GM08714 (cell line): Measurements from ENCODE around the gene MARF1.
A peak's percentile ranks its signal among the peaks of the same experiment; 100 is the strongest.
"Not testable (repeated sequence)": the region's sequence is repeated elsewhere in the genome, so short reads cannot be mapped to it uniquely, and the experiment has no call there.

Experiments used
- H3K4me3 ChIP-seq: fragments of 200-500 bp; sonication (Bioruptor generic); 2 replicates; pipeline ENCODE4 v1.5.1; 2014; ENCODE audit warnings: mild to moderate bottlenecking, low read length, inconsistent platforms
- ZNF274 ChIP-seq: IDR thresholded peaks from 2 replicates; pipeline ENCODE4 v1.6.1; 2012; ENCODE audit warnings: mild to moderate bottlenecking, low read depth, low read length

The MARF1 gene

GRCh38 chr16:15643048-15643945 is at the start of gene MARF1:
MARF1 (minus strand) TSS chr16:15643154; CDS start chr16:15639233, 3,921 bp downstream.
- H3K4me3 ChIP-seq: peak within 1 kb of the TSS; percentile 98
- no peak for TF ChIP-seq ZNF274

GRCh38 chr16:15692508-15692907 is 49.6 kb upstream of the MARF1 start:
- H3K4me3 ChIP-seq: not testable (repeated sequence)

GRCh38 chr16:15691046-15691445 is 48.1 kb upstream of the MARF1 start:
- no peak for TF ChIP-seq ZNF274
- no peak overlapping the region for H3K4me3 ChIP-seq

DNA sequence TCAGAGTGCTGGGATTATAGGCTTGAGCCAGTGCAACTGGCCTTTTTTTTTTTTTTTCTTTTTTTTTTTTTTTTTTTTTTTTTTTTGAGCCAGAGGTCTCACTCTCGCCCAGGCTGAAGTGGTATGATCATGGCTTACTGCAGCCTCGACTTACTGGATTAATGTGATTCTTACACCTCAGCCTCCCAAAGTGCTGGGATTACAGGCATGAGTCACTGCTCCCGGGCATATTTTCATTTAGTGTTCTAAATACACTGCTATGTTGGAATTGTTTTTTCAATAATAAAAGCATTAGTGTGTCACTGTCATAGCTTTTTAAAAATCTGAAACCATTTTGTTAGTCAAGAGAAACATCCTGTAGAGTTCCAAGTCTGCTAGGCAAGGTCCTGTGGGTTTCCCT is 47.3 kb upstream of the MARF1 start:
- TF ChIP-seq ZNF274: no peak
- H3K4me3 ChIP-seq: no peak overlapping the region

DNA sequence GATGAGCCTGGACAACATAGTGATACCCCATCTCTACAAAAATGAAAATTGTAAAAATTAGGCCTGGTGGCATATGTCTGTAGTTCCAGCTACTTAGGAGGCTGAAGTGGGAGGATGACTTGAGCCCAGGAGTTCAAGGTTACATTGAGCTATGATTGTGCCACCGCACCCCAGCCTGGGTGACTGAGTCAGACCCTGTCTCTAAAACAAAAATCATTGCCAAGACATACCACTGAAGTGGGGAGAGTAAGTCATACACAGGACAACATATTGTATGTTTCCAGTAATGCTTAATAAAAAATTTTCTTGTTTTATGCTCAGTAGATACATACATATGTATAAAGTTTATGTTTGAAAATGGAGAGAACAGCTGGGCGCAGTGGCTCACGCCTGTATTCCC is 46.3 kb upstream of the MARF1 start:
- no peak for TF ChIP-seq ZNF274
- no peak overlapping the region for H3K4me3 ChIP-seq

DNA sequence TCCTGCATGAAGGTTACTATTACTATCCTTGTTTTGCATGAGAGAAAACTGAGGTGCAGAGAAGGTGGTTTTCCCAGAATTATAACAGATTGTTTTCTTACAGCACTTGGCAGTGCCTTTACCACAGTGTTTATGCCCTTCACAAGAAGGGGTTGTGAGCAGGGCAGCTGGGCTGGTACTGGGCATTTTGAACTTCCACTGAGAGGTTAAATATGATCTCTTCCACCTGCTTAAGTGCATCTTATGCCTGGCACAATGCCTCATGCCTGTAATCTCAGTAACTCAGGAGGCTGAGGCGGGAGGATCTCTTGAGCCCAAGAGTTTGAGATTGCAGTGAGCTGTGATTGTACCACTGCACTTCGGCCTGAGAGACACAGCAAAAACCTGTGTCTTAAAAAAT is 43.3 kb upstream of the MARF1 start:
- H3K4me3 ChIP-seq: no peak overlapping the region
- no peak for TF ChIP-seq ZNF274

DNA sequence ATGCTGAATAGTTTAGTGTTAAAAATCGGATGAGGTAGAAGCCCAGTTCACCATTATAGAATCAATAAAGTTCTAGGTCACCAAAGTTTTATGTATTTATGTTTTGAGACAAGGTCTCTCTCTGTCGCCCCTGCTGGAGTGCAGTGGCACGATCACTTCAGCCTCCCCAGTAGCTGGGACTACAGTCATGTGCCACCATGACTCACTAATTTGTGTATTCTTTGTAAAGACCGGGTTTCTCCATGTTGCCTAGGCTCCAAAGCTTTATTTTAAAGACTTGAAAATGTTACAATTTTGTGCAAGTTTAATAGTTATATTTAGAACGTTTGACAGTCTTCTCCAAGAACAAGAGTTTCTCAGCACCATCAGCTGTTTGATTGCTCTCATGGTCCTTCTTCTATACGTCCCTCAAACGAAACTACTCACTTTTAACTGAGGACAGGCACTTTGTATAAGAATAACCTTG is 39.2 kb upstream of the MARF1 start:
- no peak overlapping the region for H3K4me3 ChIP-seq
- no peak for TF ChIP-seq ZNF274

- no peak overlapping the region for H3K4me3 ChIP-seq
- no peak for TF ChIP-seq ZNF274
Measured at GRCh38 chr16:15677447-15677846, 34.5 kb upstream of the MARF1 start.

DNA sequence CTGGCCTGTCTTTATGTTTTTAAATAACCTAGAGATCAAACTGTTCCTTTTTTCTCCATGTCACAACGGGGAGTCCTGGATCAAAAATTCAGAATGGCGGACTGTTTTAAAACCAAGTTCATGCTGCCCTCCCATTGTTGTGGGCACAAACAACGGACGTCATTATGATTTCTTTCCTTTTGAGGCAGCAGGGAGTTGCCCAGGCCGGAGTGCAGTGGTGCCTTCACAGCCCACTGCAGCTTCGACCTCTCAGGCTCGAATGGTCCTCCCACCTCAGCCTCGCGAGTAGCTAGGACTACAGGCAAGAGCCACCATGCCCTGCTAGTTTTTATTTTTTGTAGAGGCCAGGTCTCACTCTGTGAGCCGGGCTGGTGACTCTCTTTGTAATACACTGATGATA is 33.6 kb upstream of the MARF1 start:
- TF ChIP-seq ZNF274: no peak
- no peak overlapping the region for H3K4me3 ChIP-seq

DNA sequence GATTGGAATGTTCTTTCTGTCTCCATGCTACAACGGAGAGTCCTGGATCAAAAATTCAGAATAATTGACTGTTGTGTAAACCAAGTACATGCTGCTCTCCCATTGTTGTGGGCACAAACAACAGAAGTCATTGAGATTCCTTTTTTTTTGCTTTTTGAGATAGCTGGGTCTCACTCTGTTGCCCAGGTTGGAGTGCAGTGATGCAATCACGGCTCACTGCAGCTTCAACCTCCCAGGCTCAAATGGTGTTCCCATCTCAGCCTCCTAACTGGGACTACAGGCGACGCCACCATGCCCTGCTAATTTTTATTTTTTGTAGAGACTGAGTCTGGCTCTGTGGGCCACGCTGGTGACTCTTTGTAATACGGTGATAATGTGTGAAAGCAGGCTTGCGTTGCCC is 31.6 kb upstream of the MARF1 start:
- no peak overlapping the region for H3K4me3 ChIP-seq
- no peak for TF ChIP-seq ZNF274

- no peak overlapping the region for H3K4me3 ChIP-seq
- TF ChIP-seq ZNF274: no peak
Measured at GRCh38 chr16:15672514-15673167, 29.7 kb upstream of the MARF1 start.

GRCh38 chr16:15672127-15672513 is 29.2 kb upstream of the MARF1 start:
- H3K4me3 ChIP-seq: not testable (repeated sequence)

GRCh38 chr16:15671530-15672117 is 28.7 kb upstream of the MARF1 start:
- H3K4me3 ChIP-seq: no peak overlapping the region
- TF ChIP-seq ZNF274: no peak

GRCh38 chr16:15667091-15667742 is 24.3 kb upstream of the MARF1 start:
- no peak for TF ChIP-seq ZNF274
- no peak overlapping the region for H3K4me3 ChIP-seq

DNA sequence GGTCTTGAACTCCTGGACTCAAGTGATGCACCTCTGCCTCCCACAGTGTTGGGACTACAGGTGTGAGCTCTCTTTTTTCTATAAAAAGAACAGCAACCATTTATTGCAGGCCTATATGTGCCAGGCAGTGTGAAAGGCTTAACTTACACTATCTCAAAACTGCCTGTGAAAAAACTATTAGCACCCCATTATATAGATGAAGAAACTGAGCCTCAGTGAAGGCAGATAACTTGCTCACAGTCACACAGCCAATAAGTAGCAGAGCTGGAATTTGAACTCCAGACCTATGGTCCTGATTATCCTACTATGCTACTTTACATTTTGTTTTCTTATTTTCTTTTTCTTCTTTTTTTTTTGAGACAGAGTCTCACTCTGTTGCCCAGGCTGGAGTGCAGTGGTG is 22.2 kb upstream of the MARF1 start:
- H3K4me3 ChIP-seq: no peak overlapping the region
- TF ChIP-seq ZNF274: no peak
